PC-3 (cell line): ENCODE data around the gene MAN2B1. TPM values are rescaled to one million over a fixed set of nuclear protein-coding genes. Genes with fewer than 3 reads are reported as not detected.

ENCODE experiments used
- ATAC-seq: fragments of 200-7000 bp; cut with Tn5 transposase; 2 replicates; pipeline ENCODE4 v1.9.1; 2020; ENCODE audit warnings: mild to moderate bottlenecking, moderate library complexity
- BruUV-seq: library from RNA; stranded (reverse); fragments of 400-500 nt; replicated peaks from 2 replicates; lab custom pipeline; 2021; lab: Mats Ljungman, UMichigan
- CTCF ChIA-PET: fragments of 300-600 bp; sonication (Branson Sonifier 250); formaldehyde crosslinking; loops from one replicate; lab custom pipeline; 2022; ENCODE audit warnings: antibody characterized with exemption; lab: Charles Lee
- POLR2A ChIA-PET: fragments of 300-600 bp; sonication (Branson Sonifier 250); formaldehyde crosslinking; loops from one replicate; lab custom pipeline; 2022; ENCODE audit warnings: antibody characterized with exemption; ENCODE audit not compliant: unreplicated experiment; lab: Charles Lee
- DNase-seq: peaks from one replicate; pipeline ENCODE4 v3.0.0-alpha.2; 2015
- H2AFZ ChIP-seq: fragments of 300-600 bp; sonication (generic); 2 replicates; pipeline ENCODE4 v1.6.0; 2016; ENCODE audit warnings: antibody characterized with exemption, low read length
- H3F3A ChIP-seq: fragments of 300-600 bp; sonication (generic); one replicate; pipeline ENCODE4 v1.6.0; 2017; ENCODE audit warnings: antibody characterized with exemption, low read length, control low read depth, mild to moderate bottlenecking; ENCODE audit not compliant: unreplicated experiment
- H3K27ac ChIP-seq: fragments of 300-600 bp; sonication (generic); 2 replicates; pipeline ENCODE4 v1.5.1; 2016; ENCODE audit warnings: mild to moderate bottlenecking, low read length
- H3K27me3 ChIP-seq: fragments of 300-600 bp; sonication (generic); 2 replicates; pipeline ENCODE4 v1.6.1; 2016; ENCODE audit warnings: low read length, mixed read lengths
- H3K36me3 ChIP-seq: fragments of 300-600 bp; sonication (generic); 2 replicates; pipeline ENCODE4 v1.6.1; 2016; ENCODE audit warnings: low read depth, mixed run types, low read length, mixed read lengths
- H3K4me1 ChIP-seq: fragments of 300-600 bp; sonication (generic); 2 replicates; pipeline ENCODE4 v1.5.1; 2016; ENCODE audit warnings: low read length; ENCODE audit not compliant: insufficient read depth
- H3K4me2 ChIP-seq: fragments of 300-600 bp; sonication (generic); 2 replicates; pipeline ENCODE4 v1.6.0; 2016; ENCODE audit warnings: low read length
- H3K4me3 ChIP-seq: fragments of 300-600 bp; sonication (generic); 2 replicates; pipeline ENCODE4 v1.5.1; 2016; ENCODE audit warnings: mild to moderate bottlenecking, low read length, mixed read lengths
- H3K79me2 ChIP-seq: fragments of 300-600 bp; sonication (generic); 2 replicates; pipeline ENCODE4 v1.6.1; 2017; ENCODE audit warnings: low read length, mixed read lengths
- H3K9ac ChIP-seq: fragments of 300-600 bp; sonication (generic); 2 replicates; pipeline ENCODE4 v1.6.0; 2016; ENCODE audit warnings: mild to moderate bottlenecking, low read length
- H3K9me2 ChIP-seq: fragments of 300-600 bp; sonication (generic); replicated peaks from 2 replicates; pipeline ENCODE4 v1.6.1; 2016; ENCODE audit warnings: mixed run types, low read length, mixed read lengths
- H3K9me3 ChIP-seq: fragments of 300-600 bp; sonication (generic); 2 replicates; pipeline ENCODE4 v1.6.1; 2016; ENCODE audit warnings: low read length, mixed read lengths
- H4K20me1 ChIP-seq: fragments of 300-600 bp; sonication (generic); 2 replicates; pipeline ENCODE4 v1.6.1; 2016; ENCODE audit warnings: low read length, mixed read lengths
- CTCF ChIP-seq: fragments of 300-600 bp; sonication (generic); conservative IDR thresholded peaks from 2 replicates; pipeline ENCODE4 v1.5.1; 2017; ENCODE audit warnings: antibody characterized with exemption, low read depth, mild to moderate bottlenecking, low read length
- EZH2 ChIP-seq: fragments of 300-600 bp; sonication (generic); IDR thresholded peaks from one replicate; pipeline ENCODE4 v1.6.1; 2017; ENCODE audit warnings: antibody characterized with exemption, mild to moderate bottlenecking, low read length; ENCODE audit not compliant: unreplicated experiment
- EZH2phosphoT487 ChIP-seq: fragments of 300-600 bp; sonication (generic); IDR thresholded peaks from 2 replicates; pipeline ENCODE4 v1.6.1; 2018; ENCODE audit warnings: mild to moderate bottlenecking, antibody characterized with exemption, low read length, borderline replicate concordance
- intact Hi-C: fragments of 100-400 bp; cut with micrococcal nuclease; formaldehyde crosslinking; loops from 2 replicates; pipeline ENCODE4 v1.9.0; 2023
- total RNA-seq: library from RNA; depleted of rRNA; stranded (reverse); fragments of >200 nt; gene quantifications from 2 replicates; pipeline ENCODE4 v1.2.3, GENCODE V29; 2014

The MAN2B1 gene
- total RNA-seq, 1 experiment from 2014 or later: 67.5 TPM

DNA sequence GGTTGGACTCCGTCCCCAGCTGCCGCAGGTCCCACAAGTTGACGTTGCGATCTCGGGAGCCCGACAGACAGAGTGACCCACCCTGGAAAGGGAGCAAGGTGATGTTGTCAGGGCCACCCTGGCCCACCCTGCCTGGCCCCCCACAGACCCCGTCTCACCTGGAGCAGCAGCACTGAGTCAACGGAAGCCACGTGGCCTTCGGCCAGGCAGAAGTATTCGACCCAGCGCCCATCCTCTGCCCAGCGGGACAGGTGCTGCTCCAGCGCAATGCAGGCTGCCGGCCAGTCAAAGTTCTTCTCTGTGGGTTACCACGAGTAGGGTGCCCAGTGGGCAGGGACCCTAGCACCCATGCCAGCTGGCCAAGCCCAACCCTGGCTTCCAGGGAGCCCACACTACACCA lies 28.1 kb upstream of the MAN2B1 start:
- Histone ChIP-seq H3K9me3 (no peaks in the 10 kb centered on the region), H3K27ac (no peak overlapping the region), H3K4me2 (no peak overlapping the region; the same call in 1 of the 2 replicates), H3F3A (no peaks in the 10 kb centered on the region), H3K4me1 (peaks cover 15% of the 10 kb centered on the region), H2AFZ (no peak overlapping the region), H3K4me3 (no peak overlapping the region), H3K9ac (no peak overlapping the region), H3K36me3 (peaks cover 7% of the 10 kb centered on the region), H3K27me3 (no peaks in the 10 kb centered on the region), H4K20me1 (no peaks in the 10 kb centered on the region), H3K79me2 (peaks cover 14% of the 10 kb centered on the region), H3K9me2 (no peaks in the 10 kb centered on the region)
- ChIA-PET CTCF (no interaction called here), POLR2A (no interaction called here)
- no peak for TF ChIP-seq EZH2
- TF ChIP-seq CTCF: no peak
- no peak for TF ChIP-seq EZH2phosphoT487
- no peak for DNase-seq
- ATAC-seq: no peak
- intact Hi-C loops: no loop called here
- no TSS peak for BruUV-seq

- Histone ChIP-seq H3K9me3 (no peaks in the 10 kb centered on the region), H2AFZ (no peak overlapping the region), H3K9me2 (no peaks in the 10 kb centered on the region), H3K4me1 (peaks cover 15% of the 10 kb centered on the region), H3K27me3 (no peaks in the 10 kb centered on the region), H3K79me2 (peaks cover 14% of the 10 kb centered on the region), H3K36me3 (no peaks in the 10 kb centered on the region; the same call in none of the 2 replicates), H4K20me1 (no peaks in the 10 kb centered on the region), H3K4me2 (no peak overlapping the region), H3K4me3 (no peak overlapping the region), H3K9ac (no peak overlapping the region), H3F3A (no peaks in the 10 kb centered on the region), H3K27ac (no peak overlapping the region)
- TF ChIP-seq EZH2phosphoT487: no peak
- TF ChIP-seq EZH2: no peak
- TF ChIP-seq CTCF: no peak
- intact Hi-C loops: no loop called here
- DNase-seq: no peak
- POLR2A ChIA-PET: no interaction called here
- no TSS peak for BruUV-seq
- CTCF ChIA-PET: no interaction called here
- no peak for ATAC-seq
These were observed 26.4 kb upstream of the MAN2B1 start for GRCh38 chr19:12692960-12693359.

- Histone ChIP-seq H4K20me1 (no peaks in the 10 kb centered on the region), H3K27ac (no peak overlapping the region), H3K27me3 (no peaks in the 10 kb centered on the region), H3K9me2 (no peaks in the 10 kb centered on the region), H3F3A (no peaks in the 10 kb centered on the region), H3K9me3 (no peaks in the 10 kb centered on the region), H3K36me3 (no peaks in the 10 kb centered on the region; the same call in none of the 2 replicates), H3K4me2 (no peak overlapping the region), H3K9ac (no peak overlapping the region), H3K79me2 (peaks cover 3% of the 10 kb centered on the region; the same call in 1 of the 2 replicates), H3K4me1 (no peaks in the 10 kb centered on the region), H2AFZ (no peak overlapping the region), H3K4me3 (no peak overlapping the region)
- DNase-seq (no peak), ATAC-seq (no peak)
- TF ChIP-seq EZH2 (no peak), EZH2phosphoT487 (no peak)
- CTCF ChIA-PET: no interaction called here
- POLR2A ChIA-PET: no interaction called here
- intact Hi-C loops: no loop called here
- BruUV-seq: no TSS peak
These were observed 23.2 kb upstream of the MAN2B1 start for GRCh38 chr19:12689581-12690216.
